IMR-90 (cell line): ENCODE results near the gene ST6GALNAC3. TPM values are rescaled to one million over a fixed set of nuclear protein-coding genes. Genes with fewer than 3 reads are reported as not detected.

Source experiments
- ATAC-seq: fragments of 200-7000 bp; cut with Tn5 transposase; 2 replicates; pipeline ENCODE4 v1.9.1; 2020; ENCODE audit warnings: low read depth, mild to moderate bottlenecking, moderate library complexity
- BruUV-seq: library from RNA; stranded (reverse); fragments of 400-500 nt; replicated peaks from 2 replicates; lab custom pipeline; 2021; lab: Mats Ljungman, UMichigan
- CTCF ChIA-PET: fragments of 300-600 bp; formaldehyde crosslinking; extraction: SDS; loops from one replicate; lab custom pipeline; 2021; ENCODE audit warnings: antibody characterized with exemption; lab: Yijun Ruan, JAX
- POLR2A ChIA-PET: fragments of 300-600 bp; sonication (Branson Sonifier 250); formaldehyde crosslinking; loops from one replicate; lab custom pipeline; 2022; ENCODE audit warnings: antibody characterized with exemption; ENCODE audit not compliant: unreplicated experiment; lab: Charles Lee
- DNase-seq: peaks from one replicate; pipeline ENCODE4 v3.0.0; 2013
- H2AFZ ChIP-seq: replicated peaks from 2 replicates; pipeline ENCODE3; 2013; ENCODE audit warnings: low read length, mild to moderate bottlenecking; ENCODE audit not compliant: poor library complexity
- H2AK5ac ChIP-seq: 2 replicates; pipeline ENCODE4 v1.6.1; 2013; ENCODE audit warnings: low read depth, low read length, inconsistent platforms
- H2AK9ac ChIP-seq: replicated peaks from 2 replicates; pipeline ENCODE3; 2013; ENCODE audit warnings: mild to moderate bottlenecking, low read depth, low read length, moderate library complexity; ENCODE audit not compliant: poor library complexity
- H2BK120ac ChIP-seq: 2 replicates; pipeline ENCODE4 v1.6.1; 2013; ENCODE audit warnings: low read depth, low read length, inconsistent platforms
- H2BK15ac ChIP-seq: 3 replicates; pipeline ENCODE4 v1.6.1; 2013; ENCODE audit warnings: low read depth, low read length, inconsistent platforms
- H2BK20ac ChIP-seq: 2 replicates; pipeline ENCODE4 v1.6.1; 2013; ENCODE audit warnings: low read depth, mild to moderate bottlenecking, inconsistent platforms, low read length, moderate library complexity
- H2BK5ac ChIP-seq: 2 replicates; pipeline ENCODE4 v1.6.1; 2013; ENCODE audit warnings: mild to moderate bottlenecking, low read depth, low read length, inconsistent platforms; ENCODE audit not compliant: poor library complexity, severe bottlenecking
- H3K14ac ChIP-seq: replicated peaks from 2 replicates; pipeline ENCODE4 v1.6.1; 2013; ENCODE audit warnings: low read depth, low read length, inconsistent platforms
- H3K18ac ChIP-seq: 2 replicates; pipeline ENCODE4 v1.6.1; 2013; ENCODE audit warnings: low read depth, low read length, control low read depth
- H3K23ac ChIP-seq: 2 replicates; pipeline ENCODE4 v1.6.1; 2013; ENCODE audit warnings: low read depth, low read length, inconsistent platforms
- H3K27ac ChIP-seq: 2 replicates; pipeline ENCODE4 v1.5.1; 2013; ENCODE audit warnings: mild to moderate bottlenecking, control low read depth, low read length; ENCODE audit not compliant: insufficient read depth
- H3K27me3 ChIP-seq: 2 replicates; pipeline ENCODE4 v1.6.1; 2013; ENCODE audit warnings: low read length; ENCODE audit not compliant: control insufficient read depth, insufficient read depth
- H3K36me3 ChIP-seq: 2 replicates; pipeline ENCODE4 v1.6.1; 2013; ENCODE audit warnings: low read length, mixed read lengths; ENCODE audit not compliant: control insufficient read depth, insufficient read depth
- H3K4ac ChIP-seq: 2 replicates; pipeline ENCODE4 v1.6.1; 2013; ENCODE audit warnings: low read depth, low read length, inconsistent platforms
- H3K4me1 ChIP-seq: 2 replicates; pipeline ENCODE4 v1.6.1; 2013; ENCODE audit warnings: low read length, mixed read lengths; ENCODE audit not compliant: control insufficient read depth, insufficient read depth
- H3K4me2 ChIP-seq: 2 replicates; pipeline ENCODE4 v1.6.1; 2013; ENCODE audit warnings: low read depth, mild to moderate bottlenecking, control low read depth, low read length, moderate library complexity
- H3K4me3 ChIP-seq: 2 replicates; pipeline ENCODE4 v1.5.1; 2013; ENCODE audit warnings: low read depth, mild to moderate bottlenecking, control low read depth, low read length, moderate library complexity; ENCODE audit not compliant: insufficient read depth
- H3K56ac ChIP-seq: 2 replicates; pipeline ENCODE4 v1.6.1; 2013; ENCODE audit warnings: low read length, inconsistent platforms; ENCODE audit not compliant: insufficient read depth; ENCODE audit errors: extremely low read depth
- H3K79me1 ChIP-seq, 2 experiments: 2 replicates each; pipeline ENCODE4 v1.6.1; 2013; ENCODE audit warnings: low read length in 2 of 2, inconsistent platforms in 1 of 2, low read depth in 1 of 2
- H3K9ac ChIP-seq: 2 replicates; pipeline ENCODE4 v1.6.1; 2013; ENCODE audit warnings: low read depth, low read length, control low read depth
- H3K9me1 ChIP-seq: 2 replicates; pipeline ENCODE4 v1.6.1; 2013; ENCODE audit warnings: low read length, inconsistent platforms; ENCODE audit not compliant: insufficient read depth
- H3K9me3 ChIP-seq: 2 replicates; pipeline ENCODE4 v1.6.1; 2013; ENCODE audit warnings: low read length; ENCODE audit not compliant: control insufficient read depth, insufficient read depth
- H4K20me1 ChIP-seq: 2 replicates; pipeline ENCODE4 v1.6.1; 2013; ENCODE audit warnings: low read length, inconsistent platforms; ENCODE audit not compliant: insufficient read depth
- H4K5ac ChIP-seq: 2 replicates; pipeline ENCODE4 v1.6.1; 2013; ENCODE audit warnings: mild to moderate bottlenecking, low read depth, low read length, control low read depth
- H4K8ac ChIP-seq, 2 experiments: 2 replicates each; pipeline ENCODE4 v1.6.1; 2013; ENCODE audit warnings: low read depth in 2 of 2, low read length in 2 of 2, control low read depth in 1 of 2, inconsistent platforms in 1 of 2
- H4K91ac ChIP-seq: 2 replicates; pipeline ENCODE4 v1.6.1; 2013; ENCODE audit warnings: low read depth, low read length, inconsistent platforms; ENCODE audit not compliant: insufficient read depth
- BHLHE40 ChIP-seq: fragments of 150-350 bp; IDR thresholded peaks from 2 replicates; pipeline ENCODE4 v1.6.1; 2016; ENCODE audit warnings: mild to moderate bottlenecking, low read depth, low read length
- CEBPB ChIP-seq: IDR thresholded peaks from 2 replicates; pipeline ENCODE4 v1.6.1; 2012; ENCODE audit warnings: low read depth, low read length, improper control_type of control experiment
- FOS ChIP-seq: fragments of 150-350 bp; IDR thresholded peaks from 2 replicates; pipeline ENCODE4 v1.6.1; 2016; ENCODE audit warnings: low read depth, low read length
- MXI1 ChIP-seq: IDR thresholded peaks from 2 replicates; pipeline ENCODE4 v1.6.1; 2012; ENCODE audit warnings: low read depth, mild to moderate bottlenecking, low read length, moderate library complexity, borderline replicate concordance
- POLR2A ChIP-seq: IDR thresholded peaks from 2 replicates; pipeline ENCODE4 v1.6.1; 2012; ENCODE audit warnings: mild to moderate bottlenecking, low read depth, low read length
- RAD21 ChIP-seq: IDR thresholded peaks from 2 replicates; pipeline ENCODE4 v1.6.1; 2012; ENCODE audit warnings: low read length, improper control_type of control experiment
- SMC3 ChIP-seq: fragments of 150-350 bp; IDR thresholded peaks from 2 replicates; pipeline ENCODE4 v1.6.1; 2016; ENCODE audit warnings: low read depth, mild to moderate bottlenecking, antibody characterized with exemption, low read length, moderate library complexity
- dilution Hi-C: fragments of 300-500 bp; cut with HindIII; formaldehyde crosslinking; loops from one replicate; pipeline ENCODE4 v1.14.3; 2018; ENCODE audit warnings: low sequenced_read_pairs; ENCODE audit not compliant: unreplicated experiment
- in situ Hi-C: fragments of 300-500 bp; cut with MboI; formaldehyde crosslinking; loops from 3 replicates; pipeline ENCODE4 v1.14.3; 2019; ENCODE audit warnings: low sequenced_read_pairs, inconsistent platforms, mixed read lengths
- intact Hi-C: fragments of 100-400 bp; cut with micrococcal nuclease; formaldehyde crosslinking; loops from 2 replicates; pipeline ENCODE4 v1.10.0; 2022
- polyA plus RNA-seq, 3 experiments: library from polyadenylated mRNA; depleted of rRNA; stranded (reverse); fragments of >200 nt; gene quantifications; 2 replicates each; pipeline ENCODE4 v1.2.3, GENCODE V29; 2012; ENCODE audit warnings: low replicate concordance in 1 of 3
- total RNA-seq: library from RNA; depleted of rRNA; stranded (reverse); fragments of >200 nt; gene quantifications from 2 replicates; pipeline ENCODE4 v1.2.3, GENCODE V29; 2012
- TF ChIP-seq, protein P1 (sequence below): fragments of 150-350 bp; IDR thresholded peaks from 2 replicates; pipeline ENCODE4 v1.6.1; 2017; ENCODE audit warnings: mild to moderate bottlenecking, antibody characterized with exemption, low read length, low read depth

The ST6GALNAC3 gene
- total and polyA plus RNA-seq, 2 of the 4 experiments (the other 2 are of a cell fraction), result 0.65 to 1.3 TPM

DNA sequence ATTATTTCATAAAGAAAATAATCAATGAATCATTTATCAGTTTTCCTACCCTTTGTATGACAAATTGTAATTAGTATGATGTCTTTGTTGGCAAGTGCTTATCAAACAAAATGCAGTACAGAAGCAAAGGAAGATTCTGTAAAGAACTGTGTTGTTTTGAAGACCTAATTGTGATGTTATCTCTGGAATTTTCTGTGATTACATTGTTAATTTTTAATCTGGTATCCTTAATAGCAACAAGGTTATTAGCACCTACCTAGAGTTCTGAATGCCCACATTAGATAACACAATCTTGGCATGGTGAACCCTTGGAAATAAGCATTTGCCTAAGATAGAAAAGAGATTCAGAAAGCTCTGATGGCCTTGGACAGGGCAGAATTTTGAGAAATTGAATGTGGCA lies 518.6 kb downstream of the ST6GALNAC3 start:
- Histone ChIP-seq H3K23ac (no peak overlapping the region), H3K14ac (no peak overlapping the region), H3K18ac (no peak overlapping the region), H3K4me2 (no peak overlapping the region), H2BK20ac (no peak overlapping the region), H2AFZ (no peak overlapping the region), H2BK5ac (no peak overlapping the region), H3K56ac (no peak overlapping the region), H2BK120ac (no peak overlapping the region), H3K79me1 (no peaks in the 10 kb centered on the region), H4K8ac (no peak overlapping the region), H3K9me3 (no peaks in the 10 kb centered on the region), H2AK9ac (no peak overlapping the region), H3K4ac (no peak overlapping the region), H2AK5ac (no peak overlapping the region), H3K36me3 (no peaks in the 10 kb centered on the region), H3K9me1 (no peaks in the 10 kb centered on the region), H3K9ac (no peak overlapping the region), H2BK15ac (no peak overlapping the region), H4K20me1 (no peaks in the 10 kb centered on the region), H3K27me3 (no peaks in the 10 kb centered on the region), H3K4me3 (no peak overlapping the region), H3K4me1 (no peaks in the 10 kb centered on the region), H3K27ac (no peak overlapping the region), H4K5ac (no peak overlapping the region), H4K91ac (no peak overlapping the region)
- no peak for DNase-seq
- CTCF ChIA-PET, result no interaction called here
- dilution Hi-C loops, result no loop called here
- intact Hi-C loops, result no loop called here
- POLR2A ChIA-PET, result no interaction called here
- in situ Hi-C loops, result no loop called here
- no TSS peak for BruUV-seq
- no peak for TF ChIP-seq BHLHE40
- TF ChIP-seq CEBPB, result no peak
- TF ChIP-seq, protein P1, sequence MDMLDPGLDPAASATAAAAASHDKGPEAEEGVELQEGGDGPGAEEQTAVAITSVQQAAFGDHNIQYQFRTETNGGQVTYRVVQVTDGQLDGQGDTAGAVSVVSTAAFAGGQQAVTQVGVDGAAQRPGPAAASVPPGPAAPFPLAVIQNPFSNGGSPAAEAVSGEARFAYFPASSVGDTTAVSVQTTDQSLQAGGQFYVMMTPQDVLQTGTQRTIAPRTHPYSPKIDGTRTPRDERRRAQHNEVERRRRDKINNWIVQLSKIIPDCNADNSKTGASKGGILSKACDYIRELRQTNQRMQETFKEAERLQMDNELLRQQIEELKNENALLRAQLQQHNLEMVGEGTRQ, result no peak
- no peak for TF ChIP-seq MXI1
- no peak for TF ChIP-seq RAD21
- TF ChIP-seq POLR2A, result no peak
- TF ChIP-seq FOS, result no peak
- TF ChIP-seq SMC3, result no peak
- no peak for ATAC-seq
